Omental fat pad (tissue), 4 donors: Measurements from ENCODE around the gene FAAP20. TPM values are rescaled to one million over a fixed set of nuclear protein-coding genes. Genes with fewer than 3 reads are reported as not detected.
"Not testable (repeated sequence)": the region's sequence is repeated elsewhere in the genome, so short reads cannot be mapped to it uniquely, and the experiment has no call there.

Source experiments
- ATAC-seq: fragments of 150-250 bp; one replicate; pipeline ENCODE4 v1.9.1; 2016; ENCODE audit warnings: mild to moderate bottlenecking, moderate library complexity; ENCODE audit not compliant: low FRiP score
- DNase-seq: peaks from one replicate; pipeline ENCODE4 v3.0.0-alpha.2; 2019; ENCODE audit warnings: low spot score
- CTCF ChIP-seq, 3 donors: fragments of 450-650 bp; IDR thresholded peaks; one replicate each; pipeline ENCODE4 v1.5.1; 2016 to 2017; ENCODE audit warnings: antibody characterized with exemption in 3 of 3, mild to moderate bottlenecking in 3 of 3, moderate library complexity in 2 of 3
- total RNA-seq, 4 donors: library from RNA; depleted of rRNA; stranded (reverse); fragments of >200 nt; gene quantifications; one replicate each; pipeline ENCODE4 v1.1.0, GENCODE V29; 2016

Gene FAAP20
- total RNA-seq, 4 donors from 2014 or later, result 14.2 to 24.9 (median 21.8) TPM

GRCh38 chr1:2155147-2155598, 39.4 kb downstream of the FAAP20 start:
- ATAC-seq (no peak), DNase-seq (no peak)
- no peak for TF ChIP-seq CTCF (IDR thresholded peaks at IDR 0.05)

- no peak for TF ChIP-seq CTCF (IDR thresholded peaks at IDR 0.05)
- DNase-seq, result no peak
- ATAC-seq, result no peak
These were observed 40.5 kb downstream of the FAAP20 start for GRCh38 chr1:2154022-2154421.

- no peak for DNase-seq
These were observed 41.6 kb downstream of the FAAP20 start for GRCh38 chr1:2152954-2153353.

GRCh38 chr1:2151911-2152310, 42.7 kb downstream of the FAAP20 start:
- ATAC-seq (no peak), DNase-seq (no peak)
- no peak for TF ChIP-seq CTCF (IDR thresholded peaks at IDR 0.05)

More at GRCh38 chr1:2152954-2153353, 41.6 kb downstream of the FAAP20 start:
- ATAC-seq, result no peak
- no peak for TF ChIP-seq CTCF (IDR thresholded peaks at IDR 0.05)

GRCh38 chr1:2151252-2151651, 43.3 kb downstream of the FAAP20 start:
- ATAC-seq (no peak), DNase-seq (no peak)
- TF ChIP-seq CTCF (IDR thresholded peaks at IDR 0.05), result no peak

GRCh38 chr1:2150801-2151200, 43.8 kb downstream of the FAAP20 start:
- no peak for TF ChIP-seq CTCF (IDR thresholded peaks at IDR 0.05)
- ATAC-seq (no peak), DNase-seq (no peak)

GRCh38 chr1:2148691-2149090, 45.9 kb downstream of the FAAP20 start:
- ATAC-seq (no peak), DNase-seq (no peak)
- no peak for TF ChIP-seq CTCF (IDR thresholded peaks at IDR 0.05)

- DNase-seq, ATAC-seq: not testable (repeated sequence)
These were observed 46.7 kb downstream of the FAAP20 start for GRCh38 chr1:2147869-2148268.
